ENCODE results near the gene FCF1.

Gene FCF1

GRCh38 chr14:74713395-74713735 is 421 bp downstream of the FCF1 start:
- Histone ChIP-seq H3K9ac (ENCODE audit: low read depth, low read length, poor library complexity, severe bottlenecking) (peak overlapping the region; percentile 83), H4K20me1 (ENCODE audit: insufficient read depth, low read length, poor library complexity, severe bottlenecking) (peaks cover 21% of the 10 kb centered on the region), H3K27me3 (ENCODE audit: insufficient read depth, low read length, poor library complexity, severe bottlenecking) (no peaks in the 10 kb centered on the region), H2AFZ (ENCODE audit: low read length) (peak overlapping the region; percentile 94), H3K79me2 (ENCODE audit: insufficient read depth, low read length) (peaks cover 66% of the 10 kb centered on the region), H3K9me2 (replicated peaks; ENCODE audit: low read depth, low read length) (no peaks in the 10 kb centered on the region), H3K4me1 (ENCODE audit: insufficient read depth, low read length, poor library complexity, severe bottlenecking) (peaks cover 41% of the 10 kb centered on the region), H3K9me3 (ENCODE audit: insufficient read depth, low read depth, low read length) (no peaks in the 10 kb centered on the region), H3K4me3 (ENCODE audit: low read length, poor library complexity, severe bottlenecking) (peak overlapping the region; percentile 97), H3F3A (ENCODE audit: low read depth) (no peaks in the 10 kb centered on the region), H3K4me2 (ENCODE audit: low read depth, low read length, poor library complexity, severe bottlenecking) (peak overlapping the region; percentile 84), H3K36me3 (ENCODE audit: insufficient read depth, low read length) (peaks cover 5% of the 10 kb centered on the region; the same call in 1 of the 2 replicates)
- TF ChIP-seq EZH2phosphoT487 (IDR thresholded peaks at IDR 0.05; ENCODE audit: borderline replicate concordance), result no peak
- no peak for TF ChIP-seq CTCF (conservative IDR thresholded peaks at IDR 0.05; ENCODE audit: low read length)

GRCh38 chr14:74720526-74720925 is 7.6 kb downstream of the FCF1 start:
- Histone ChIP-seq H3K9ac (ENCODE audit: low read depth, low read length, poor library complexity, severe bottlenecking) (no peak overlapping the region), H4K20me1 (ENCODE audit: insufficient read depth, low read length, poor library complexity, severe bottlenecking) (no peaks in the 10 kb centered on the region), H3F3A (ENCODE audit: low read depth) (no peaks in the 10 kb centered on the region), H3K4me3 (ENCODE audit: low read length, poor library complexity, severe bottlenecking) (no peak overlapping the region), H3K4me2 (ENCODE audit: low read depth, low read length, poor library complexity, severe bottlenecking) (no peak overlapping the region), H3K27me3 (ENCODE audit: insufficient read depth, low read length, poor library complexity, severe bottlenecking) (no peaks in the 10 kb centered on the region), H3K79me2 (ENCODE audit: insufficient read depth, low read length) (no peaks in the 10 kb centered on the region), H2AFZ (ENCODE audit: low read length) (no peak overlapping the region), H3K4me1 (ENCODE audit: insufficient read depth, low read length, poor library complexity, severe bottlenecking) (no peaks in the 10 kb centered on the region), H3K36me3 (ENCODE audit: insufficient read depth, low read length) (peaks cover 5% of the 10 kb centered on the region; the same call in 1 of the 2 replicates), H3K9me3 (ENCODE audit: insufficient read depth, low read depth, low read length) (no peaks in the 10 kb centered on the region), H3K9me2 (replicated peaks; ENCODE audit: low read depth, low read length) (no peaks in the 10 kb centered on the region)
- TF ChIP-seq CTCF (conservative IDR thresholded peaks at IDR 0.05; ENCODE audit: low read length) (no peak), EZH2phosphoT487 (IDR thresholded peaks at IDR 0.05; ENCODE audit: borderline replicate concordance) (no peak)

- Histone ChIP-seq H3K9me2 (replicated peaks; ENCODE audit: low read depth, low read length) (no peaks in the 10 kb centered on the region), H3K36me3 (ENCODE audit: insufficient read depth, low read length) (0 out of 2 replicates have a peak, but pooled peaks cover 3% of the 10 kb centered on the region), H3K9ac (ENCODE audit: low read depth, low read length, poor library complexity, severe bottlenecking) (no peak overlapping the region), H3K4me3 (ENCODE audit: low read length, poor library complexity, severe bottlenecking) (no peak overlapping the region), H2AFZ (ENCODE audit: low read length) (no peak overlapping the region), H3K4me1 (ENCODE audit: insufficient read depth, low read length, poor library complexity, severe bottlenecking) (no peaks in the 10 kb centered on the region), H3K27me3 (ENCODE audit: insufficient read depth, low read length, poor library complexity, severe bottlenecking) (no peaks in the 10 kb centered on the region), H3F3A (ENCODE audit: low read depth) (no peaks in the 10 kb centered on the region), H3K79me2 (ENCODE audit: insufficient read depth, low read length) (no peaks in the 10 kb centered on the region), H3K4me2 (ENCODE audit: low read depth, low read length, poor library complexity, severe bottlenecking) (no peak overlapping the region), H4K20me1 (ENCODE audit: insufficient read depth, low read length, poor library complexity, severe bottlenecking) (no peaks in the 10 kb centered on the region), H3K9me3 (ENCODE audit: insufficient read depth, low read depth, low read length) (no peaks in the 10 kb centered on the region)
- TF ChIP-seq EZH2phosphoT487 (IDR thresholded peaks at IDR 0.05; ENCODE audit: borderline replicate concordance) (no peak), CTCF (conservative IDR thresholded peaks at IDR 0.05; ENCODE audit: low read length) (no peak)
These were observed 10.2 kb downstream of the FCF1 start for GRCh38 chr14:74723134-74723533.
